ENCODE measurements around the gene RERE.

DNA sequence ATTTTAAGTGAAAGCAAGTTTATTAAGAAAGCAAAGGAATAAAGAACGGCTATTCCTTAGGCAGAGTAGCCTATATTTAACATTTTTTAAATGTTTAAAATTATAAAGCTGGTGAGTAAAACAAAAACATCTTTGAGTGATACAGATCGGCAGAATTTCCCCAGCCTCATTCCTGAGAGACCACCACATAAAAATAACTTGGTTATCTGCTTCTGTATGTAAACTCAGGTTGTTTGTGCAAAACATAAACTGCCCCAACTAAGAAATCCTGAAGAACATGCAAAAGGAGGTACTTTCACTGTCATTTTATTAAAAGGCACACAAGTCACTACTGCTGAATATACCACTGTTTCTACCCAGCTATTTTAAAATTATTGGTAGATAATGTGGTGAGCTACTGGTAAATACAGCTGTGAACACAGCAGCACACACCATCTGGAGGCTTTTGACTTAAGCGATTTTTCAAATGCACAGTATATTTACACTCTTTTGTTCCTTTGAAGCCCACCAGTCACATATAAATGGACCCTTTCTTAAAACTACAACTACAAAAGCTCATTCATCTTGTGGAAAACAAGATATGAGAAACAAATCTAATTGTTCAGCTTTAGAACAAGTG, 119.3 kb downstream of the RERE start:
- TF ChIP-seq EZH2phosphoT487 (IDR thresholded peaks at IDR 0.05; ENCODE audit: borderline replicate concordance, low read length) = no peak
- TF ChIP-seq, protein P1, sequence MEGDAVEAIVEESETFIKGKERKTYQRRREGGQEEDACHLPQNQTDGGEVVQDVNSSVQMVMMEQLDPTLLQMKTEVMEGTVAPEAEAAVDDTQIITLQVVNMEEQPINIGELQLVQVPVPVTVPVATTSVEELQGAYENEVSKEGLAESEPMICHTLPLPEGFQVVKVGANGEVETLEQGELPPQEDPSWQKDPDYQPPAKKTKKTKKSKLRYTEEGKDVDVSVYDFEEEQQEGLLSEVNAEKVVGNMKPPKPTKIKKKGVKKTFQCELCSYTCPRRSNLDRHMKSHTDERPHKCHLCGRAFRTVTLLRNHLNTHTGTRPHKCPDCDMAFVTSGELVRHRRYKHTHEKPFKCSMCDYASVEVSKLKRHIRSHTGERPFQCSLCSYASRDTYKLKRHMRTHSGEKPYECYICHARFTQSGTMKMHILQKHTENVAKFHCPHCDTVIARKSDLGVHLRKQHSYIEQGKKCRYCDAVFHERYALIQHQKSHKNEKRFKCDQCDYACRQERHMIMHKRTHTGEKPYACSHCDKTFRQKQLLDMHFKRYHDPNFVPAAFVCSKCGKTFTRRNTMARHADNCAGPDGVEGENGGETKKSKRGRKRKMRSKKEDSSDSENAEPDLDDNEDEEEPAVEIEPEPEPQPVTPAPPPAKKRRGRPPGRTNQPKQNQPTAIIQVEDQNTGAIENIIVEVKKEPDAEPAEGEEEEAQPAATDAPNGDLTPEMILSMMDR (IDR thresholded peaks at IDR 0.05; ENCODE audit: low read depth, low read length, poor library complexity, severe bottlenecking) = no peak
